Astrocyte (in vitro differentiated cells and primary cell): ENCODE results near the gene C19orf25. TPM values are rescaled to one million over a fixed set of nuclear protein-coding genes. Genes with fewer than 3 reads are reported as not detected.

ENCODE experiments used
- DNase-seq: peaks from one replicate; pipeline ENCODE4 v3.0.0-alpha.2; 2010; ENCODE audit warnings: low read depth
- FAIRE-seq: peaks from 2 replicates; lab custom pipeline; 2011; peaks lifted over from hg19 to GRCh38; lab: Jason Lieb, UNC
- H2AFZ ChIP-seq: 2 replicates; pipeline ENCODE4 v1.6.0; 2012; ENCODE audit warnings: low read depth, low read length, inconsistent platforms
- H3K27ac ChIP-seq: 2 replicates; pipeline ENCODE4 v1.5.1; 2011; ENCODE audit warnings: low read depth, low read length, inconsistent platforms
- H3K27me3 ChIP-seq: 2 replicates; pipeline ENCODE4 v1.6.0; 2011; ENCODE audit warnings: low read length, inconsistent platforms; ENCODE audit not compliant: insufficient read depth
- H3K36me3 ChIP-seq: 2 replicates; pipeline ENCODE4 v1.5.1; 2011; ENCODE audit warnings: low read length, inconsistent platforms; ENCODE audit not compliant: insufficient read depth
- H3K4me1 ChIP-seq: 2 replicates; pipeline ENCODE4 v1.5.1; 2011; ENCODE audit warnings: low read length, inconsistent platforms; ENCODE audit not compliant: insufficient read depth
- H3K4me2 ChIP-seq: 2 replicates; pipeline ENCODE4 v1.6.0; 2012; ENCODE audit warnings: low read length, inconsistent platforms
- H3K4me3 ChIP-seq: 2 replicates; pipeline ENCODE4 v1.5.1; 2011; ENCODE audit warnings: low read depth, mild to moderate bottlenecking, low read length, inconsistent platforms; ENCODE audit not compliant: insufficient read depth
- H3K79me2 ChIP-seq: 2 replicates; pipeline ENCODE4 v1.6.0; 2012; ENCODE audit warnings: mild to moderate bottlenecking, low read length, inconsistent platforms; ENCODE audit not compliant: insufficient read depth
- H3K9ac ChIP-seq: 2 replicates; pipeline ENCODE4 v1.6.0; 2012; ENCODE audit warnings: mild to moderate bottlenecking, low read length, inconsistent platforms
- H3K9me3 ChIP-seq: 2 replicates; pipeline ENCODE4 v1.5.1; 2012; ENCODE audit warnings: low read depth, mild to moderate bottlenecking, low read length, inconsistent platforms; ENCODE audit not compliant: insufficient read depth
- H4K20me1 ChIP-seq: 2 replicates; pipeline ENCODE4 v1.6.0; 2012; ENCODE audit warnings: low read length, inconsistent platforms; ENCODE audit not compliant: insufficient read depth
- H3K27ac Mint-ChIP-seq: one replicate; pipeline ENCODE4 v1.8.0; 2021; ENCODE audit warnings: mild to moderate bottlenecking, mixed read lengths; ENCODE audit not compliant: unreplicated experiment
- H3K27me3 Mint-ChIP-seq: one replicate; pipeline ENCODE4 v1.8.0; 2021; ENCODE audit warnings: low read depth, mixed read lengths; ENCODE audit not compliant: unreplicated experiment
- H3K36me3 Mint-ChIP-seq: one replicate; pipeline ENCODE4 v1.8.0; 2021; ENCODE audit warnings: low read depth, mixed read lengths; ENCODE audit not compliant: unreplicated experiment
- H3K4me1 Mint-ChIP-seq: one replicate; pipeline ENCODE4 v1.8.0; 2021; ENCODE audit warnings: low read depth, mixed read lengths; ENCODE audit not compliant: unreplicated experiment
- H3K4me3 Mint-ChIP-seq: one replicate; pipeline ENCODE4 v1.8.0; 2021; ENCODE audit warnings: mild to moderate bottlenecking, moderate library complexity, mixed read lengths; ENCODE audit not compliant: unreplicated experiment
- H3K9me3 Mint-ChIP-seq: one replicate; pipeline ENCODE4 v1.8.0; 2021; ENCODE audit warnings: mild to moderate bottlenecking, mixed read lengths; ENCODE audit not compliant: unreplicated experiment
- EZH2 ChIP-seq: IDR thresholded peaks from 2 replicates; pipeline ENCODE4 v1.6.1; 2012; ENCODE audit warnings: mild to moderate bottlenecking, low read length, inconsistent platforms; ENCODE audit not compliant: insufficient read depth
- total RNA-seq: library from RNA; stranded (reverse); gene quantifications from 2 replicates; pipeline ENCODE4 v1.2.1, GENCODE V29; 2021
- TF ChIP-seq, protein P1 (sequence below): IDR thresholded peaks from 2 replicates; pipeline ENCODE4 v1.5.1; 2011; ENCODE audit warnings: low read depth, mild to moderate bottlenecking, inconsistent platforms, low read length, moderate library complexity; ENCODE audit not compliant: insufficient read depth

C19orf25 gene
- total RNA-seq, 1 donor from 2014 or later: 32.4 TPM

DNA sequence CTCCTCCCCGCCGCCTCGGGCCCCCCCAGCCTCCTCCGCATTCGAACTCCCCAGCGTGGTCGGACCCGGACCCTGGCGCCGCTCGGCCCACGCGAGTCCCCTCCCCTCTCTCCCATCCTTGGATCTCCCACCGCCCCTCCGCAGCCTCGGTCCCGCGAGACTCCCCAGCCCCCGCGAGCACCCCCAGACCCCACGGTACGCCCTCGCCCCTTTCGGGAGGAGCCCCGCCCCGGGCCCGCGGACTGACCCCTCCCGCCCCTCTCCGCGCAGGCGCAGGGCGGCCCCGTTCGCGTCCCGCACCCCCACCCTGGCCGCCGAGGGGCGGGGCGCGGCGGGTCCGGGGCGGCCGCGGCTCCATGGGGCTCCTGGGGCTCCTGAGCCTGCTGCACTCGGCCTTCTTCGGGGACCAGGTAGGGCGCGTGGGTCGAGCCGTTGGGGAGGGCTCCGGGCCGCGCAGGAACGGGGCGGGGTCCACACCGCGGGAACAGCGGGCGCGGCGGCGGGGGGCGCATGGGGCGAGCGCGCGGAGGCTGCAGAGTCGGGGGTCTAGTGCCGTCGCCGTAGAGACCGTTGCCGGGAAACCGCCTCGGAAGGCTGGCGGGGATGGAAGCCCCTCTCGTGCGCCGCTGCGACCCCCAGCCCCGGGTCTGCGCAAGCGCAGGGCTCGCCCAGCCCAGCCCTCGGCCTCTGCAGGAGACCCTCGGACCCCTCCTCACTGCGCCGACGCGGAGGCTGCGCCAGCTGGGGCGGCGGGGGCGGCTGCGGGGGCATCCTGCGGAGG is 32.9 kb downstream of the C19orf25 start:
- peaks cover 12% of the 10 kb centered on the region for H3K79me2 ChIP-seq
- peaks cover 30% of the 10 kb centered on the region for H3K27me3 Mint-ChIP-seq
- TF ChIP-seq, protein P1, sequence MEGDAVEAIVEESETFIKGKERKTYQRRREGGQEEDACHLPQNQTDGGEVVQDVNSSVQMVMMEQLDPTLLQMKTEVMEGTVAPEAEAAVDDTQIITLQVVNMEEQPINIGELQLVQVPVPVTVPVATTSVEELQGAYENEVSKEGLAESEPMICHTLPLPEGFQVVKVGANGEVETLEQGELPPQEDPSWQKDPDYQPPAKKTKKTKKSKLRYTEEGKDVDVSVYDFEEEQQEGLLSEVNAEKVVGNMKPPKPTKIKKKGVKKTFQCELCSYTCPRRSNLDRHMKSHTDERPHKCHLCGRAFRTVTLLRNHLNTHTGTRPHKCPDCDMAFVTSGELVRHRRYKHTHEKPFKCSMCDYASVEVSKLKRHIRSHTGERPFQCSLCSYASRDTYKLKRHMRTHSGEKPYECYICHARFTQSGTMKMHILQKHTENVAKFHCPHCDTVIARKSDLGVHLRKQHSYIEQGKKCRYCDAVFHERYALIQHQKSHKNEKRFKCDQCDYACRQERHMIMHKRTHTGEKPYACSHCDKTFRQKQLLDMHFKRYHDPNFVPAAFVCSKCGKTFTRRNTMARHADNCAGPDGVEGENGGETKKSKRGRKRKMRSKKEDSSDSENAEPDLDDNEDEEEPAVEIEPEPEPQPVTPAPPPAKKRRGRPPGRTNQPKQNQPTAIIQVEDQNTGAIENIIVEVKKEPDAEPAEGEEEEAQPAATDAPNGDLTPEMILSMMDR: no peak
- H3K4me1 Mint-ChIP-seq: peaks cover 6% of the 10 kb centered on the region
- no peak overlapping the region for H3K27ac Mint-ChIP-seq
- DNase-seq (no peak), FAIRE-seq (no peak)
- no peak overlapping the region for H3K9ac ChIP-seq
- no peak overlapping the region for H3K27ac ChIP-seq
- H3K36me3 Mint-ChIP-seq: peaks cover 12% of the 10 kb centered on the region
- peaks cover 25% of the 10 kb centered on the region for H3K27me3 ChIP-seq
- peaks cover 12% of the 10 kb centered on the region for H3K36me3 ChIP-seq
- peaks cover 64% of the 10 kb centered on the region for H4K20me1 ChIP-seq
- peak overlapping the region; percentile 78 for H3K4me2 ChIP-seq
- H3K9me3 Mint-ChIP-seq: no peaks in the 10 kb centered on the region
- no peaks in the 10 kb centered on the region for H3K9me3 ChIP-seq
- no peak overlapping the region for H3K4me3 ChIP-seq
- H2AFZ ChIP-seq: no peak overlapping the region
- no peak overlapping the region for H3K4me3 Mint-ChIP-seq
- peaks cover 6% of the 10 kb centered on the region for H3K4me1 ChIP-seq

DNA sequence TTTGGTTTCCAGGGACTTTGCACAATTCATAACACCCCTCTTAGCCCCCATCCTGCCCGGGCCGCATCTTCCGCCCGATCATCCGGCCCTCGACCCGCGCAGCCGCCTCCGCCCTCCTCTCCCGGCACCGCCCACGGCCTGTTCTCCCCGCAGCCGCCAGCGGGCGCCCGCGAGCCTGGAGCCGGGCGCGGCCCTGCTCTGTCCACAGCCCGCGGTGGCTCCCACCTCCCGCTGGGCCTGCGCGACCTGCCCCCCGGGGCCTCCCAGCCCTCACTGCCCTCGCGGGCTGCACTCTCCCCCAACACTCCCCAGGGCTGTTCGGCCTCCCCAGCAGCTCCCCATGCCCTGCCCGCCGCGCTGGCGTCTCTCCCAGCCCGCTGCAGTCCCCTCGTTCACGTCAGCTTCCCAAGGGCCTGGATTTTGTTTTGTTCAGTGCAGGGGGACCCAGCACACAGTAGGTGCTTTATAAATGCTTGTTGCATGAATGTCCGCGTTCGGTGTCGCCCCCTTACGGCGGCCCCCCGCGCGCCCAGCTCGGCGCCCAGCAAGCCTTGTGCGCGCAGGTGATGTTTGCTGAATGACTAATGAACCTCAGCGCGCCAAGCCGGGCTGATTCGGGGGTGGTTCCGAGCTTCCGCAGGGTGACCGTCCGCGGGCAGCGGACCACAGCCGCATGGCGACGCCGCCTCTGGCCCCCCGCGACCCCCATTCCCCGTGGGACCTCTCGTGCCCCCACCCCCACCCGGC is 33.7 kb downstream of the C19orf25 start:
- Histone ChIP-seq H3K4me3 (peak overlapping the region; percentile 32), H3K4me2 (peak overlapping the region; percentile 78), H2AFZ (no peak overlapping the region), H3K79me2 (peaks cover 20% of the 10 kb centered on the region), H3K4me1 (peaks cover 8% of the 10 kb centered on the region), H3K9ac (peak overlapping the region; percentile 20), H3K9me3 (no peaks in the 10 kb centered on the region), H3K27ac (no peak overlapping the region), H4K20me1 (peaks cover 64% of the 10 kb centered on the region), H3K36me3 (peaks cover 20% of the 10 kb centered on the region), H3K27me3 (peaks cover 18% of the 10 kb centered on the region)
- peak overlapping the region; percentile 62 for H3K4me3 Mint-ChIP-seq
- DNase-seq (no peak), FAIRE-seq (no peak)
- TF ChIP-seq, protein P1: peak; percentile 40
- no peak for TF ChIP-seq EZH2
- H3K27me3 Mint-ChIP-seq: peaks cover 22% of the 10 kb centered on the region
- H3K4me1 Mint-ChIP-seq: peaks cover 10% of the 10 kb centered on the region
- H3K27ac Mint-ChIP-seq: peak overlapping the region; percentile 34
- no peaks in the 10 kb centered on the region for H3K9me3 Mint-ChIP-seq
- peaks cover 10% of the 10 kb centered on the region for H3K36me3 Mint-ChIP-seq
